ENCODE results near the gene MACIR. TPM values are rescaled to one million over a fixed set of nuclear protein-coding genes. Genes with fewer than 3 reads are reported as not detected.

MACIR gene
- total and polyA plus RNA-seq, 2 donors (not counting 1 experiment from before 2014, with no cell fraction given), result 3.5 to 7.3 TPM

- H3K27me3 ChIP-seq (ENCODE audit: control insufficient read depth, insufficient read depth, low read length), result no peaks in the 10 kb centered on the region
- TF ChIP-seq EZH2 (IDR thresholded peaks at IDR 0.05; ENCODE audit: low read length, missing control alignments) (no peak), CTCF (conservative IDR thresholded peaks at IDR 0.05 in 1 of 2, IDR thresholded peaks at IDR 0.05 in 1 of 2; ENCODE audit: low read depth in 1 of 2, low read length in 2 of 2) (no peak)
- no peaks in the 10 kb centered on the region for H4K20me1 ChIP-seq (ENCODE audit: control insufficient read depth, extremely low read depth, insufficient read depth, low read length)
- no peak overlapping the region for H3K4me3 ChIP-seq (replicated peaks in 1 of 4; ENCODE audit: control extremely low read depth in 1 of 4, insufficient read depth in 1 of 4, low read depth in 3 of 4, low read length in 4 of 4)
- DNase-seq (ENCODE audit: low read depth in 2 of 2), result no peak
- no peaks in the 10 kb centered on the region for H3K36me3 ChIP-seq (ENCODE audit: control insufficient read depth, insufficient read depth, low read length)
- H3K79me2 ChIP-seq (ENCODE audit: control insufficient read depth, insufficient read depth, low read length), result no peaks in the 10 kb centered on the region
- H2AFZ ChIP-seq (ENCODE audit: low read length), result no peak overlapping the region
- no peak overlapping the region for H3K27ac ChIP-seq (ENCODE audit: insufficient read depth, low read length)
- no peak overlapping the region for H3K9ac ChIP-seq (ENCODE audit: insufficient read depth, low read length)
- no peaks in the 10 kb centered on the region for H3K9me3 ChIP-seq (ENCODE audit: control insufficient read depth, insufficient read depth, low read depth, low read length)
- no peaks in the 10 kb centered on the region for H3K4me1 ChIP-seq (ENCODE audit: control insufficient read depth, extremely low read depth, insufficient read depth, low read length)
- no peak overlapping the region for H3K4me2 ChIP-seq (ENCODE audit: extremely low read depth, insufficient read depth, low read length)
Observed at GRCh38 chr5:103223031-103223955, 35.3 kb upstream of the MACIR start.

- peak; percentile 69 to 78 for DNase-seq (ENCODE audit: low read depth in 2 of 2)
- H3K4me3 ChIP-seq (replicated peaks in 1 of 4; ENCODE audit: control extremely low read depth in 1 of 4, insufficient read depth in 1 of 4, low read depth in 3 of 4, low read length in 4 of 4), result no peak overlapping the region
Observed at GRCh38 chr5:103224118-103224893, 34.3 kb upstream of the MACIR start.

More at GRCh38 chr5:103224118-103224893, 34.3 kb upstream of the MACIR start:
- Histone ChIP-seq H3K4me2 (ENCODE audit: extremely low read depth, insufficient read depth, low read length) (peak overlapping the region; percentile 65), H3K4me1 (ENCODE audit: control insufficient read depth, extremely low read depth, insufficient read depth, low read length) (no peaks in the 10 kb centered on the region), H3K79me2 (ENCODE audit: control insufficient read depth, insufficient read depth, low read length) (no peaks in the 10 kb centered on the region), H3K9ac (ENCODE audit: insufficient read depth, low read length) (no peak overlapping the region), H4K20me1 (ENCODE audit: control insufficient read depth, extremely low read depth, insufficient read depth, low read length) (no peaks in the 10 kb centered on the region), H2AFZ (ENCODE audit: low read length) (peak overlapping the region; percentile 83), H3K27me3 (ENCODE audit: control insufficient read depth, insufficient read depth, low read length) (no peaks in the 10 kb centered on the region), H3K27ac (ENCODE audit: insufficient read depth, low read length) (no peak overlapping the region), H3K9me3 (ENCODE audit: control insufficient read depth, insufficient read depth, low read depth, low read length) (no peaks in the 10 kb centered on the region), H3K36me3 (ENCODE audit: control insufficient read depth, insufficient read depth, low read length) (no peaks in the 10 kb centered on the region)
- TF ChIP-seq EZH2 (IDR thresholded peaks at IDR 0.05; ENCODE audit: low read length, missing control alignments) (no peak), CTCF (conservative IDR thresholded peaks at IDR 0.05 in 1 of 2, IDR thresholded peaks at IDR 0.05 in 1 of 2; ENCODE audit: low read depth in 1 of 2, low read length in 2 of 2) (peak; percentile 60 to 83)

All from fibroblast of lung (primary cell).